GM12872 (cell line): ENCODE results near the gene BCKDHA.

Source experiments
- CTCF ChIP-seq: IDR thresholded peaks from 3 replicates; pipeline ENCODE4 v1.5.1; 2011; ENCODE audit warnings: low read depth, mild to moderate bottlenecking, low read length, moderate library complexity; ENCODE audit not compliant: insufficient read depth

BCKDHA gene

GRCh38 chr19:41402010-41402409, 4.4 kb downstream of the BCKDHA start:
- TF ChIP-seq CTCF = no peak

- no peak for TF ChIP-seq CTCF
Observed at GRCh38 chr19:41403181-41403970, 5.8 kb downstream of the BCKDHA start.

GRCh38 chr19:41405776-41406175, 8.2 kb downstream of the BCKDHA start:
- TF ChIP-seq CTCF = no peak

GRCh38 chr19:41407271-41407670, 9.7 kb downstream of the BCKDHA start:
- no peak for TF ChIP-seq CTCF

GRCh38 chr19:41408256-41408655, 10.6 kb downstream of the BCKDHA start:
- no peak for TF ChIP-seq CTCF

- no peak for TF ChIP-seq CTCF
Observed at GRCh38 chr19:41409288-41409687, 11.7 kb downstream of the BCKDHA start.

GRCh38 chr19:41410336-41411054, 12.9 kb downstream of the BCKDHA start:
- TF ChIP-seq CTCF = no peak
